ENCODE data around the gene NLRP12. TPM values are rescaled to one million over a fixed set of nuclear protein-coding genes. Genes with fewer than 3 reads are reported as not detected.

The NLRP12 gene
- polyA plus RNA-seq, 1 of the 3 experiments (the other 2 are of a cell fraction), result 0.02 TPM

DNA sequence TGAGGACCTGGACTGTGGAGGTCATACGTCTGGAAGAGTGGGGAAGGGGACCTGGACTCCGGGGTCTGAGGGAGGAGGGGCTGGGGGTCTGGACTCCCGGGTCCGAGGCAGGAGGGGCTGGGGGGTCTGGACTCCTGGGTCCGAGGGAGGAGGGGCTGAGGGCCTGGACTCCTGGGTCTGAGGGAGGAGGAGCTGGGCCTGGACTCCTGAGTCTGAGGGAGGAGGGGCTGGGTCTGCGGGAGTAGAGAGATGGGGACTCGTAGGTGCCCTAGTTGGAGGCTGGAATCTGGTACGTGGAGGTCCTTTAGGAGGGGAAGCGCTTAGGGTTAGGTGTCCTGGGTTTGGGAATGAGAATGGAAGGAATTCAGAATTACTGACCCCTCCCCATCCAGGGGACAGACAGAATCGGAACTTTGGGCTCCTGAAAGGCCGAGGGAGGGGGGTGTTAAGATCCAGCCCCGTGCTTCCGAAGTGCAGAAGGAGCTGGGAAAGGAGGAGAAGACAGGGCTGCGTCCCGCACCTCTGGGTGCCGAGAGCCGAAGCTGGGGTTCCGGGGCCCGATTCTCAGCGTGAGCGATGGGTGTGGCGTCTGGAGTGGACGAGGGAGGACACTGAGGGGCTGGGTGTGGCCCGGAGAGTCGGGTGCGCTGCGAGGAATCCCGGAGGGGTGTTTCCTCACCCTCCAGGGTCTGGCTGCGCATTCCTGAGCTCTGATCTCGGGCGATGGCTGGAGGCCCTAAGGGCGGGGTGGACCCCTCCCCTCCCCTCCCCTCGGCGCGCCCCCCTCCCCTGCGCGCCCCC lies 44.2 kb upstream of the NLRP12 start:
- 2% methylated on average over 18 of the region's 37 CpGs for WGBS (ENCODE audit: low lambda C conversion rate)
- Histone ChIP-seq H3K36me3 (replicated peaks in 1 of 2; ENCODE audit: control insufficient read depth in 1 of 2, insufficient read depth in 2 of 2, low read length in 1 of 2) (peaks cover under 1 to 8% of the 10 kb centered on the region in 2 experiments), H3F3A (replicated peaks; ENCODE audit: insufficient read depth) (peaks cover 11% of the 10 kb centered on the region), H3K27me3 (ENCODE audit: insufficient read depth) (no peaks in the 10 kb centered on the region), H3K4me1 (ENCODE audit: control insufficient read depth in 1 of 2, insufficient read depth in 2 of 2, low read depth in 1 of 2, low read length in 1 of 2) (peaks cover 5 to 16% of the 10 kb centered on the region in 2 experiments; a peak in 2 of 4 replicates), H3K9ac (peak overlapping the region; percentile 94), H3K9me3 (no peaks in the 10 kb centered on the region), H3K27ac (ENCODE audit: low read depth in 2 of 2, low read length in 1 of 2) (peak overlapping the region; percentile 90 to 93), H3K4me3 (ENCODE audit: low read depth in 2 of 2, low read length in 1 of 2) (peak overlapping the region; percentile 79 to 86), H3K79me2 (ENCODE audit: insufficient read depth) (peaks cover 39% of the 10 kb centered on the region), H2AFZ (ENCODE audit: low read depth) (no peak overlapping the region), H3K4me2 (peak overlapping the region; percentile 93), H4K20me1 (ENCODE audit: insufficient read depth) (peaks cover 24% of the 10 kb centered on the region), H3K9me2 (no peaks in the 10 kb centered on the region)
- ChIA-PET POLR2A (interaction anchor here (0.5 to 2.2 kb wide), 8 partner anchors 9 to 321 kb away, joined by 3 to 16 read pairs (median 4); partner anchors contain the start of genes MBOAT7, PRPF31 and TFPT), CTCF (interaction anchor here (0.7 to 2.1 kb wide), 6 partner anchors 11 to 156 kb away, joined by 3 to 10 read pairs (median 3); partner anchors contain the start of gene PRKCG)
- DNase-seq, result peak; percentile 67
- 0 out of 2 replicates have a peak, but pooled peaks have one; percentile 12 for TF ChIP-seq POLR2AphosphoS5 (IDR thresholded peaks at IDR 0.05; ENCODE audit: low read depth, low read length)
- TF ChIP-seq SIN3A (IDR thresholded peaks at IDR 0.05; ENCODE audit: borderline replicate concordance, low read depth, low read length), result no peak

- WGBS (ENCODE audit: low lambda C conversion rate), result 5% methylated on average over 11 of the region's 37 CpGs
- no peaks in the 10 kb centered on the region for H3K9me3 ChIP-seq
- ChIA-PET POLR2A (interaction anchor here (0.8 to 2.2 kb wide), 5 partner anchors 8 to 322 kb away, joined by 3 to 16 read pairs (median 3); partner anchors contain the start of genes MBOAT7, PRPF31 and TFPT), CTCF (interaction anchor here (0.5 to 2.4 kb wide), 9 partner anchors 11 to 163 kb away, joined by 3 to 10 read pairs (median 4); partner anchors contain the start of gene PRKCG)
- peak within 1 kb of the TSS; percentile 94 for H3K9ac ChIP-seq
- H3K4me1 ChIP-seq (ENCODE audit: control insufficient read depth in 1 of 2, insufficient read depth in 2 of 2, low read depth in 1 of 2, low read length in 1 of 2), result peaks cover 5 to 16% of the 10 kb centered on the region in 2 experiments; a peak in 2 of 4 replicates
- H3K4me2 ChIP-seq, result peak within 1 kb of the TSS; percentile 93
- H3K4me3 ChIP-seq (ENCODE audit: low read depth in 2 of 2, low read length in 1 of 2), result peak within 1 kb of the TSS; percentile 79 to 86
- peak within 1 kb of the TSS; percentile 90 to 96 for H3K27ac ChIP-seq (ENCODE audit: low read depth in 2 of 2, low read length in 1 of 2)
- peaks cover 0 to 5% of the 10 kb centered on the region in 2 experiments for H3K36me3 ChIP-seq (replicated peaks in 1 of 2; ENCODE audit: control insufficient read depth in 1 of 2, insufficient read depth in 2 of 2, low read length in 1 of 2)
- no peak within 1 kb of the TSS for H2AFZ ChIP-seq (ENCODE audit: low read depth)
- H3K9me2 ChIP-seq, result no peaks in the 10 kb centered on the region
- DNase-seq, result peak; percentile 97
- H3K79me2 ChIP-seq (ENCODE audit: insufficient read depth), result peaks cover 38% of the 10 kb centered on the region
- no peaks in the 10 kb centered on the region for H3K27me3 ChIP-seq (ENCODE audit: insufficient read depth)
- H3F3A ChIP-seq (replicated peaks; ENCODE audit: insufficient read depth), result peaks cover 9% of the 10 kb centered on the region
- peaks cover 16% of the 10 kb centered on the region for H4K20me1 ChIP-seq (ENCODE audit: insufficient read depth)
- TF ChIP-seq TCF12 (IDR thresholded peaks at IDR 0.05) (0 out of 2 replicates have a peak, but pooled peaks have one; percentile 6), PBX3 (IDR thresholded peaks at IDR 0.05) (peak; percentile 13; the same call in 1 of the 2 replicates), MXI1 (IDR thresholded peaks at IDR 0.05; ENCODE audit: low read depth, low read length) (peak; percentile 85), RCOR1 (IDR thresholded peaks at IDR 0.05; ENCODE audit: low read length) (no peak), GABPA (IDR thresholded peaks at IDR 0.05; ENCODE audit: low read depth) (peak; percentile 11; the same call in 1 of the 2 replicates), JUND (IDR thresholded peaks at IDR 0.05) (no peak), NFIC (IDR thresholded peaks at IDR 0.05; ENCODE audit: borderline replicate concordance) (no peak), CHD2 (IDR thresholded peaks at IDR 0.05; ENCODE audit: low read length, partially characterized antibody) (no peak), FOXJ3 (CRISPR knock-in tag; IDR thresholded peaks at IDR 0.05) (no peak), RAD21 (IDR thresholded peaks at IDR 0.05; ENCODE audit: low read length) (no peak), TAF1 (IDR thresholded peaks at IDR 0.05; ENCODE audit: borderline replicate concordance, low read depth, low read length) (peak; percentile 49; the same call in 1 of the 2 replicates), RXRA (IDR thresholded peaks at IDR 0.05; ENCODE audit: borderline replicate concordance, low read depth) (no peak), EZH2phosphoT487 (IDR thresholded peaks at IDR 0.05; ENCODE audit: borderline replicate concordance, low read depth) (no peak), SMC3 (IDR thresholded peaks at IDR 0.05; ENCODE audit: low read depth, low read length) (no peak), FOXM1 (IDR thresholded peaks at IDR 0.05; ENCODE audit: low read depth) (no peak), FOSL2 (IDR thresholded peaks at IDR 0.05; ENCODE audit: borderline replicate concordance, low read depth) (no peak)
- TF ChIP-seq, protein P1, sequence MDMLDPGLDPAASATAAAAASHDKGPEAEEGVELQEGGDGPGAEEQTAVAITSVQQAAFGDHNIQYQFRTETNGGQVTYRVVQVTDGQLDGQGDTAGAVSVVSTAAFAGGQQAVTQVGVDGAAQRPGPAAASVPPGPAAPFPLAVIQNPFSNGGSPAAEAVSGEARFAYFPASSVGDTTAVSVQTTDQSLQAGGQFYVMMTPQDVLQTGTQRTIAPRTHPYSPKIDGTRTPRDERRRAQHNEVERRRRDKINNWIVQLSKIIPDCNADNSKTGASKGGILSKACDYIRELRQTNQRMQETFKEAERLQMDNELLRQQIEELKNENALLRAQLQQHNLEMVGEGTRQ (IDR thresholded peaks at IDR 0.05; ENCODE audit: borderline replicate concordance, low read depth, low read length), result no peak
Observed at GRCh38 chr19:53867225-53868090, 43.3 kb upstream of the NLRP12 start, which contains the start of gene MYADM. MYADM (plus strand) TSS chr19:53867883; CDS start chr19:53873530, 5,647 bp downstream.
